ENCODE results near the gene PRSS37. TPM values are rescaled to one million over a fixed set of nuclear protein-coding genes. Genes with fewer than 3 reads are reported as not detected.

Gene PRSS37
- total and polyA plus RNA-seq, 2 of the 8 experiments (the other 6 are each of a cell fraction or from before 2014, with no cell fraction given), result not detected

- TF ChIP-seq FOSL1 (IDR thresholded peaks at IDR 0.05; ENCODE audit: insufficient read depth, low read depth, low read length) (no peak), EGR1 (IDR thresholded peaks at IDR 0.05; ENCODE audit: borderline replicate concordance, low read depth, low read length) (no peak), HDAC2 (IDR thresholded peaks at IDR 0.05; ENCODE audit: borderline replicate concordance in 1 of 2, low read depth in 2 of 2, low read length in 2 of 2) (no peak), TAF7 (optimal IDR thresholded peaks at IDR 0.05; ENCODE audit: borderline replicate concordance, low read depth, low read length) (no peak), SAP30 (IDR thresholded peaks at IDR 0.05; ENCODE audit: insufficient read depth, insufficient replicate concordance, low read length) (no peak), TAF1 (IDR thresholded peaks at IDR 0.05; ENCODE audit: low read depth, low read length) (no peak), SIRT6 (IDR thresholded peaks at IDR 0.05; ENCODE audit: low read length) (no peak), JUND (IDR thresholded peaks at IDR 0.05; ENCODE audit: low read length) (no peak)
Measured at GRCh38 chr7:141847996-141848395, 6.7 kb upstream of the PRSS37 start (continued).
